NCI-H2081 (cell line): Measurements from ENCODE around the gene CASP9.

ENCODE experiments used
- DNase-seq, 2 experiments: peaks; one replicate each; lab custom pipeline; 2025; lab: John Stamatoyannopoulos, UW

CASP9 gene

DNA sequence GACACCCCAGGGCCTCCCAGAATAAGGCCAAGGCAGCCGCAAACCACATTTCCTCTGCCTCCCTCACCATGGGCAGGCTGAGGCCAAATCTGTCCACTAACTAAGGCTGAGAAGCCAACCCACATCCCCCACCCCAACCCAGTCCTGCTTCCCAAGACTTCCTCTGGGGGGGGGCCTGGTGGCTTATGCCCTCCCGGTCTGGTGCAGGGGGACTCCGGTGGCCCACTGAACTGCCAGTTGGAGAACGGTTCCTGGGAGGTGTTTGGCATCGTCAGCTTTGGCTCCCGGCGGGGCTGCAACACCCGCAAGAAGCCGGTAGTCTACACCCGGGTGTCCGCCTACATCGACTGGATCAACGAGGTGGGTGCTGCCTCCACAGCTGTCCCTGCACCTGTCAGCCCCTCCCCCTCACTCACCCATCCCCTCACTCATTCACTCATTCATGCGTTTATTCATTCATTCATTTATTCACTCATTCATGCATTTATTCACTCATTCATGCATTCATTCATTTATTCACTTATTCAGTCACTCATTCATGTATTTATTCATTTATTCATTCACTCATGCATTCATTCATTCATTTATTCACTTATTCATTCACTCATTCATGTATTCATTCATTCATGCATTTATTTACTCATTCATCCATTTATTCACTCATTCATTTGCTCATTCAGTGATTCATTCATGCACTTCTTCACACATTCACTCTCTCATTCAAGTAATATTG, 78.5 kb downstream of the CASP9 start:
- no peak for DNase-seq

DNA sequence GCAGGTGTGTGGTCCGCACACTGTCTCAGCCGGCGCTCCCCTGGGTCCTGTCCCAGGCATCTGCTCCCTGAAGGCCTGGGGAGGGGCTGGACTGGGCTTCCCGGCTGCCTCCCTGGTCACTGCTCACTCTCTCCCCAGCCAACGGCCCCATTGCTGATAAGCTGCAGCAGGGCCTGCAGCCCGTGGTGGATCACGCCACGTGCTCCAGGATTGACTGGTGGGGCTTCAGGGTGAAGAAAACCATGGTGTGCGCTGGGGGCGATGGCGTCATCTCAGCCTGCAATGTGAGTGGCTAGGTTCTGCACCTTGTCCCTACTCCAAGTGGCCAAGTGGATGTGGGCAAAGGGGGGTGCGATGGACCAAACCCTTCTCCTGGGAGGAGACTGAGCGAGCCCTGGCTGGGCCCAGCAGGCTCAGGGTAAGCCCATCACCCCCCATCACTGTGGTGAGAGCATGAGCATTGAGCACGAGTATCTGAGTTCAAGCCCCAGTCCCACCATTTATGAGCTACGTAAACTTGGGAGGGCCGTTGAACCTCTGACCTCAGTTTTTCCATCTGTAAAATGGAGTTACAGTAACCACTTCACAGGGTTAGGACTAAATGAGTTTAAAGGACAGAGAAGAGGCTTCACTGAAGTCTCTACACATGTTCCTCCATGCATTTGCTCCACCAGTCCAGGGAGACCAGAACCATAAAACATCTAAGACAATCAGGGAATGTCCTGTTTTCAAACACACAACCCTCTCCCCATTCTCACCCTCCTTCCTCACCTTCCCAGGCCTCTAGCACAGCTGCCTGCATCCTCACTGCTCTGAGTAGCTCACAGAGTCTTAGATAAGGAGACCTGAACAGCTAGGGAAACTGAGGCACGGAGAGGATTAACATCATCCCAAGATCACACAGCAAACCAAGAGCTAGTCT, 79.3 kb downstream of the CASP9 start:
- DNase-seq: no peak

DNA sequence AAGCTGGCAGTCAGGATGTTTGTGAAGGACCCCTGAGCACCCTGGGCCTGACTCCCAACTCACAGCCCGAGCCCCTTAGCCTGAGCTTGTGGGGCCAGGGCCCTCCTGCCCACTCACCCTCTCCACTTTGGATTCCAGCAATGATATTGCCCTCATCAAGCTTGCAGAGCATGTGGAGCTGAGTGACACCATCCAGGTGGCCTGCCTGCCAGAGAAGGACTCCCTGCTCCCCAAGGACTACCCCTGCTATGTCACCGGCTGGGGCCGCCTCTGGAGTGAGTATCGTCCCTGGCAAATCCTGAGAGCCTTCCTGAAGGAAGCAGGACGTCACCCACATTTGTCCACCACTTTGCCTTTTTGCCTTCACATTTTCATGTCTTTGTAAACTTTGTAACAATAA, 80.7 kb downstream of the CASP9 start:
- DNase-seq: no peak

DNA sequence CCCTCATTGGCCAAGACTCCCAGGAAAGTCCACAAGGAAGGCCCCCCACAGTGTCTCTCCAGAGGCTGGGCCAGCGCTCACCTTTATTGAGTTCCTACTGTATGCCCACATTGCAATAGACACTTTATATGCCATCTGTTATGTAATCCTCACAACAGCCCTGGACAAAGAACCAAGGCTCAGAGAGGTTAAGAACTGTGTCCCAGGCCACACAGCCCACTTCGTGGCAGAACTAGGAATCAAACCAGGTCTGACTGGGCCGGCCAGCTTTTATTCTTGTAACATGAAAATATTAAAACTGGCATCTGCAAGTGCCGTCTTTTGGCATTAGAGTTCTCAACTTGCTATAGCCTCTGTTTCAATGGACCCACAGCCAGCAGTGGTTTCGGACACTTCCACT, 81.3 kb downstream of the CASP9 start:
- no peak for DNase-seq

DNA sequence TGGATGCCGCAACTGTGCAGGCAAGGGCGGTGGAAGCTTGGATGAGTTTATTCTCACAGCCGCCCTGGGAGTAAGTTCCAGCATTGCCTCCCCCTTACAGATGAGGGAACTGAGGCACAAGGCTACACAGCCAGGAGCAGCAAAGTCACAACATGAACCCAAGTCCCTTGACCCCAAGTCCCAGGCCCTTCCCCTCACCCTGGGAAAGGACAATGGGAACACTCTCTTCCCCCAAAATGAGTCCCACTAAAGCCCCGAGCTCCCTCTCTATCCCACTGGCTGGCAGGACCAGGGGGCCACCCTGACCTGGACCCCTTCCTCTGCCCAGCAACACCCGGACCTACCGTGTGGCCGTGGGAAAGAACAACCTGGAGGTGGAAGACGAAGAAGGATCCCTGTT, 81.9 kb downstream of the CASP9 start:
- DNase-seq: no peak
